Activated CD8-positive, alpha-beta T cell treated with anti-CD3 and anti-CD28 coated beads for 36 hours (primary cell): ENCODE results near the gene CERS6. TPM values are rescaled to one million over a fixed set of nuclear protein-coding genes. Genes with fewer than 3 reads are reported as not detected.

Source experiments
- ATAC-seq: fragments of 200-7000 bp; cut with Tn5 transposase; one replicate; pipeline ENCODE4 v1.10.0; 2021; ENCODE audit warnings: mild to moderate bottlenecking, moderate library complexity
- CTCF ChIA-PET: fragments of 350-600 bp; sonication (Branson Sonifier 250); formaldehyde crosslinking; loops from one replicate; lab custom pipeline; 2021; ENCODE audit warnings: antibody characterized with exemption; lab: Charles Lee
- POLR2A ChIA-PET: fragments of 350-600 bp; sonication (Branson Sonifier 250); formaldehyde crosslinking; loops from one replicate; lab custom pipeline; 2021; ENCODE audit warnings: antibody characterized with exemption; lab: Charles Lee
- DNase-seq: peaks from one replicate; pipeline ENCODE4 v3.0.0-alpha.2; 2020
- H3K27ac Mint-ChIP-seq: one replicate; pipeline ENCODE4 v1.8.0; 2021; ENCODE audit warnings: mild to moderate bottlenecking, mixed read lengths
- H3K27me3 Mint-ChIP-seq: one replicate; pipeline ENCODE4 v1.8.0; 2021; ENCODE audit warnings: mixed read lengths
- H3K36me3 Mint-ChIP-seq: one replicate; pipeline ENCODE4 v1.8.0; 2021; ENCODE audit warnings: low read depth, mixed read lengths
- H3K4me1 Mint-ChIP-seq: one replicate; pipeline ENCODE4 v1.8.0; 2021; ENCODE audit warnings: low read depth, mixed read lengths
- H3K4me3 Mint-ChIP-seq: one replicate; pipeline ENCODE4 v1.8.0; 2021; ENCODE audit warnings: mild to moderate bottlenecking, moderate library complexity, mixed read lengths
- H3K9me3 Mint-ChIP-seq: one replicate; pipeline ENCODE4 v1.8.0; 2021; ENCODE audit warnings: mixed read lengths
- intact Hi-C: fragments of 100-400 bp; cut with micrococcal nuclease; formaldehyde crosslinking; loops from one replicate; pipeline ENCODE4 v1.10.0; 2022
- microRNA-seq: library from miRNA; unstranded; fragments of <30 nt; microRNA quantifications from one replicate; pipeline ENCODE4 v1.2.0, GENCODE V29; 2022; ENCODE audit warnings: borderline microRNAs expressed, borderline replicate concordance
- total RNA-seq, 2 experiments: library from RNA; stranded (reverse); gene quantifications; one replicate each; pipeline ENCODE4 v1.2.3, GENCODE V29; 2021
- TF ChIP-seq, protein P1 (sequence below): fragments of 200-600 bp; IDR thresholded peaks from one replicate; pipeline ENCODE4 v1.8.0; 2022; ENCODE audit warnings: antibody characterized with exemption, mild to moderate bottlenecking

CERS6 gene
- total RNA-seq, 2 experiments from 2014 or later, result 15.4 to 16.1 TPM

GRCh38 chr2:168819829-168820489, 363.9 kb downstream of the CERS6 start:
- H3K27me3 Mint-ChIP-seq, result no peaks in the 10 kb centered on the region
- no peak overlapping the region for H3K27ac Mint-ChIP-seq
- ATAC-seq (no peak), DNase-seq (no peak)
- H3K36me3 Mint-ChIP-seq, result no peaks in the 10 kb centered on the region
- CTCF ChIA-PET, result no interaction called here
- no peak overlapping the region for H3K4me3 Mint-ChIP-seq
- TF ChIP-seq, protein P1, sequence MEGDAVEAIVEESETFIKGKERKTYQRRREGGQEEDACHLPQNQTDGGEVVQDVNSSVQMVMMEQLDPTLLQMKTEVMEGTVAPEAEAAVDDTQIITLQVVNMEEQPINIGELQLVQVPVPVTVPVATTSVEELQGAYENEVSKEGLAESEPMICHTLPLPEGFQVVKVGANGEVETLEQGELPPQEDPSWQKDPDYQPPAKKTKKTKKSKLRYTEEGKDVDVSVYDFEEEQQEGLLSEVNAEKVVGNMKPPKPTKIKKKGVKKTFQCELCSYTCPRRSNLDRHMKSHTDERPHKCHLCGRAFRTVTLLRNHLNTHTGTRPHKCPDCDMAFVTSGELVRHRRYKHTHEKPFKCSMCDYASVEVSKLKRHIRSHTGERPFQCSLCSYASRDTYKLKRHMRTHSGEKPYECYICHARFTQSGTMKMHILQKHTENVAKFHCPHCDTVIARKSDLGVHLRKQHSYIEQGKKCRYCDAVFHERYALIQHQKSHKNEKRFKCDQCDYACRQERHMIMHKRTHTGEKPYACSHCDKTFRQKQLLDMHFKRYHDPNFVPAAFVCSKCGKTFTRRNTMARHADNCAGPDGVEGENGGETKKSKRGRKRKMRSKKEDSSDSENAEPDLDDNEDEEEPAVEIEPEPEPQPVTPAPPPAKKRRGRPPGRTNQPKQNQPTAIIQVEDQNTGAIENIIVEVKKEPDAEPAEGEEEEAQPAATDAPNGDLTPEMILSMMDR, result no peak
- H3K4me1 Mint-ChIP-seq, result no peaks in the 10 kb centered on the region
- POLR2A ChIA-PET, result no interaction called here
- H3K9me3 Mint-ChIP-seq, result no peaks in the 10 kb centered on the region
- intact Hi-C loops, result no loop called here

GRCh38 chr2:168821577-168821976, 365.5 kb downstream of the CERS6 start:
- no peaks in the 10 kb centered on the region for H3K9me3 Mint-ChIP-seq
- no peaks in the 10 kb centered on the region for H3K4me1 Mint-ChIP-seq
- TF ChIP-seq, protein P1, result no peak
- no peak for ATAC-seq
- intact Hi-C loops, result no loop called here
- H3K27ac Mint-ChIP-seq, result no peak overlapping the region
- no peak overlapping the region for H3K4me3 Mint-ChIP-seq
- no peaks in the 10 kb centered on the region for H3K27me3 Mint-ChIP-seq
- no peaks in the 10 kb centered on the region for H3K36me3 Mint-ChIP-seq
- DNase-seq, result no peak
- POLR2A ChIA-PET, result interaction anchor here (1.0 kb wide), 1 partner anchor 10 kb away, joined by 4 read pairs; no protein-coding TSS in a partner anchor
- CTCF ChIA-PET, result no interaction called here

- Mint-ChIP-seq H3K27me3 (no peaks in the 10 kb centered on the region), H3K36me3 (no peaks in the 10 kb centered on the region), H3K4me3 (no peak overlapping the region), H3K9me3 (no peaks in the 10 kb centered on the region), H3K4me1 (no peaks in the 10 kb centered on the region), H3K27ac (no peak overlapping the region)
- ChIA-PET CTCF (no interaction called here), POLR2A (no interaction called here)
- ATAC-seq, result no peak
- DNase-seq, result no peak
- intact Hi-C loops, result no loop called here
- TF ChIP-seq, protein P1, result no peak
Observed at GRCh38 chr2:168821992-168822391, 365.9 kb downstream of the CERS6 start.

Small RNAs within 50 kb of the gene (microRNA-seq; reads per million reads assigned to microRNA genes)
- gene MIR4774, result not detected

Other genes starting within 250 kb of the CERS6 start
- gene STK39, start 208.7 kb upstream of the CERS6 start, total RNA-seq, result 10 to 100 TPM; 32.8 to 33.9 TPM